ENCODE data around the gene ZNFX1.
"Not testable (repeated sequence)": the region's sequence is repeated elsewhere in the genome, so short reads cannot be mapped to it uniquely, and the experiment has no call there.

The ZNFX1 gene

GRCh38 chr20:49308875-49309274, 31.0 kb upstream of the ZNFX1 start:
- no peak for TF ChIP-seq ZFX (IDR thresholded peaks at IDR 0.05)
- no peak overlapping the region for H3K27ac ChIP-seq

GRCh38 chr20:49306903-49307620, 29.2 kb upstream of the ZNFX1 start:
- TF ChIP-seq ZFX (IDR thresholded peaks at IDR 0.05) = no peak
- TF ChIP-seq CTCF (conservative IDR thresholded peaks at IDR 0.05) = no peak
- H3K27ac ChIP-seq = peak overlapping the region; percentile 46

- TF ChIP-seq ZFX (IDR thresholded peaks at IDR 0.05) (no peak), CTCF (conservative IDR thresholded peaks at IDR 0.05) (no peak)
- no peak overlapping the region for H3K27ac ChIP-seq
Measured at GRCh38 chr20:49303065-49303552, 25.3 kb upstream of the ZNFX1 start.

GRCh38 chr20:49297605-49298530, 20.0 kb upstream of the ZNFX1 start:
- no peak overlapping the region for H3K27ac ChIP-seq
- TF ChIP-seq CTCF (conservative IDR thresholded peaks at IDR 0.05) (no peak), ZFX (IDR thresholded peaks at IDR 0.05) (no peak)

- H3K27ac ChIP-seq = not testable (repeated sequence)
Measured at GRCh38 chr20:49294002-49294654, 16.3 kb upstream of the ZNFX1 start.

- no peak overlapping the region for H3K27ac ChIP-seq
- TF ChIP-seq ZFX (IDR thresholded peaks at IDR 0.05) = no peak
- no peak for TF ChIP-seq CTCF (conservative IDR thresholded peaks at IDR 0.05)
Measured at GRCh38 chr20:49293122-49293521, 15.3 kb upstream of the ZNFX1 start.

- TF ChIP-seq ZFX (IDR thresholded peaks at IDR 0.05) = no peak
- TF ChIP-seq CTCF (conservative IDR thresholded peaks at IDR 0.05) = no peak
- no peak overlapping the region for H3K27ac ChIP-seq
Measured at GRCh38 chr20:49292010-49292409, 14.2 kb upstream of the ZNFX1 start.

- TF ChIP-seq ZFX (IDR thresholded peaks at IDR 0.05) = no peak
- TF ChIP-seq CTCF (conservative IDR thresholded peaks at IDR 0.05) = no peak
- no peak overlapping the region; the same call in 1 of the 2 replicates for H3K27ac ChIP-seq
Measured at GRCh38 chr20:49291200-49291599, 13.3 kb upstream of the ZNFX1 start.
